Ovary (tissue), 9 donors: ENCODE results near the gene SND1. TPM values are rescaled to one million over a fixed set of nuclear protein-coding genes. Genes with fewer than 3 reads are reported as not detected.

Experiments used
- DNase-seq, 5 donors: peaks; one replicate each; pipeline ENCODE4 v3.0.0-alpha.2; 2019 to 2020
- H3K27ac ChIP-seq, 2 donors: fragments of 200-600 bp; one replicate each; pipeline versions ENCODE4 v1.5.1 to v1.8.0; 2019 to 2022
- H3K27me3 ChIP-seq: fragments of 200-600 bp; one replicate; pipeline ENCODE4 v1.8.0; 2022
- H3K36me3 ChIP-seq: fragments of 200-600 bp; sonication (generic); one replicate; pipeline ENCODE4 v1.5.1; 2019
- H3K4me1 ChIP-seq: one replicate; pipeline ENCODE4 v1.8.1; 2013; ENCODE audit warnings: mild to moderate bottlenecking, moderate library complexity; ENCODE audit not compliant: insufficient read depth
- H3K4me3 ChIP-seq: fragments of 200-600 bp; sonication (generic); one replicate; pipeline ENCODE4 v1.5.1; 2017
- H3K9me3 ChIP-seq, 2 donors: fragments of 200-600 bp in 1 of 2; sonication (generic) in 1 of 2; one replicate each; pipeline versions ENCODE4 v1.5.1 to v1.8.1; 2013 to 2019; ENCODE audit warnings: mild to moderate bottlenecking in 1 of 2, moderate library complexity in 1 of 2
- CTCF ChIP-seq, 3 donors: fragments of 450-650 bp in 2 of 3; fragments of 200-600 bp in 1 of 3; IDR thresholded peaks; one replicate each; pipeline versions ENCODE4 v1.5.1 to v1.8.0; 2016 to 2022; ENCODE audit warnings: antibody characterized with exemption in 3 of 3, mild to moderate bottlenecking in 1 of 3
- EP300 ChIP-seq: sonication (generic); formaldehyde crosslinking; IDR thresholded peaks from one replicate; pipeline ENCODE4 v1.6.1; 2017; ENCODE audit warnings: antibody characterized with exemption
- POLR2A ChIP-seq: fragments of 450-650 bp; IDR thresholded peaks from one replicate; pipeline ENCODE4 v1.6.1; 2017; ENCODE audit warnings: antibody characterized with exemption, mild to moderate bottlenecking, moderate library complexity
- WGBS, 3 donors: extraction: QIAGEN DNeasy Blood & Tissue Kit in 1 of 3; methylation state at CpG; one replicate each; pipeline versions ENCODE4 v1.1.5 to v1.1.7; 2013 to 2017; 5-methylcytosine and 5-hydroxymethylcytosine counted together
- intact Hi-C, 4 donors: fragments of 100-400 bp; cut with DNase I; formaldehyde crosslinking; loops; one replicate each; pipeline versions ENCODE4 v1.11.0 to v1.15.1; 2022 to 2023
- polyA plus RNA-seq, 2 donors: library from polyadenylated mRNA; stranded (reverse); fragments of 200-250 nt in 1 of 2; fragments of 350-450 nt in 1 of 2; fragmentation: Illumina TruSeq in 1 of 2; extraction: RNeasy Lipid Tissue Mini Kit (QIAGEN cat#74804) in 1 of 2; gene quantifications; one replicate each; pipeline ENCODE4 v1.2.3, GENCODE V29; 2013 to 2014
- total RNA-seq, 7 donors: library from RNA; depleted of rRNA in 2 of 7; stranded (reverse); fragments of >200 nt in 2 of 7; fragmentation: NEBNext Ultra II Directional in 3 of 7; extraction: Animal tissue kit (Norgen Biotek cat#: 25700) in 3 of 7; gene quantifications; one replicate each; pipeline versions ENCODE4 v1.1.0 to v1.2.4, GENCODE V29; 2016 to 2023
- donor health status: DM: no; HTN: no; CAD: no; lungs with moderate emphysema.
- donor health status: DM: no; HTN: no; CAD: no.
- donor health status: Bipolar disorder and iron deficiency.
- donor health status: DM: yes; HTN: yes; CAD: no.
- donor health status: DM: no; HTN: no; CAD: no.
- donor health status: DM: yes; HTN: yes; CAD: no.

The SND1 gene
- total and polyA plus RNA-seq, 9 donors: 91.4 to 297 (median 182) TPM

GRCh38 chr7:127873715-127874636 is 222.0 kb downstream of the SND1 start:
- Histone ChIP-seq H3K4me3 (no peak overlapping the region), H3K27ac (no peak overlapping the region), H3K27me3 (no peaks in the 10 kb centered on the region), H3K9me3 (no peaks in the 10 kb centered on the region), H3K36me3 (no peaks in the 10 kb centered on the region), H3K4me1 (no peaks in the 10 kb centered on the region)
- WGBS, 3 donors: 69 to 94% (median 93%) methylated on average over 3 of the region's 3 CpGs
- DNase-seq: no peak
- intact Hi-C loops: loop anchor here in 1 of 4 donors (5.0 kb wide), 1 partner anchor 123 kb away; no protein-coding TSS in a partner anchor
- TF ChIP-seq CTCF (IDR thresholded peaks at IDR 0.05) (no peak), POLR2A (no peak), EP300 (no peak)

- Histone ChIP-seq H3K4me1 (no peaks in the 10 kb centered on the region), H3K27me3 (no peaks in the 10 kb centered on the region), H3K4me3 (no peak overlapping the region), H3K27ac (no peak overlapping the region), H3K9me3 (no peaks in the 10 kb centered on the region), H3K36me3 (no peaks in the 10 kb centered on the region)
- 78 to 92% (median 90%) methylated on average over 2 of the region's 2 CpGs for WGBS, 3 donors
- intact Hi-C loops: loop anchor here in 1 of 4 donors (5.0 kb wide), 1 partner anchor 122 kb away; no protein-coding TSS in a partner anchor
- no peak for DNase-seq
- TF ChIP-seq POLR2A (no peak), EP300 (no peak), CTCF (IDR thresholded peaks at IDR 0.05) (no peak)
Observed at GRCh38 chr7:127874951-127875608, 223.1 kb downstream of the SND1 start.

GRCh38 chr7:127876393-127876792 is 224.4 kb downstream of the SND1 start:
- Histone ChIP-seq H3K27ac (no peak overlapping the region), H3K9me3 (no peaks in the 10 kb centered on the region), H3K4me1 (no peaks in the 10 kb centered on the region), H3K4me3 (no peak overlapping the region), H3K27me3 (no peaks in the 10 kb centered on the region), H3K36me3 (no peaks in the 10 kb centered on the region)
- WGBS, 3 donors: 82 to 87% (median 86%) methylated on average over 1 of the region's 1 CpG
- TF ChIP-seq EP300 (no peak), POLR2A (no peak), CTCF (IDR thresholded peaks at IDR 0.05) (no peak)
- intact Hi-C loops: no loop called here
- DNase-seq: no peak

- 83 to 89% (median 88%) methylated on average over 3 of the region's 3 CpGs for WGBS, 3 donors
- H3K27ac ChIP-seq: no peak overlapping the region
Observed at GRCh38 chr7:127877951-127878350, 226.0 kb downstream of the SND1 start.

More at GRCh38 chr7:127877951-127878350, 226.0 kb downstream of the SND1 start:
- Histone ChIP-seq H3K27me3 (no peaks in the 10 kb centered on the region), H3K36me3 (no peaks in the 10 kb centered on the region), H3K4me1 (peaks cover 4% of the 10 kb centered on the region), H3K4me3 (no peak overlapping the region), H3K9me3 (no peaks in the 10 kb centered on the region)
- TF ChIP-seq POLR2A (no peak), CTCF (IDR thresholded peaks at IDR 0.05) (no peak), EP300 (no peak)
- intact Hi-C loops: no loop called here
- DNase-seq: no peak
